AG04449 (cell line): ENCODE results near the gene DIRAS1.
"Not testable (repeated sequence)": the region's sequence is repeated elsewhere in the genome, so short reads cannot be mapped to it uniquely, and the experiment has no call there.

Experiments used
- CTCF ChIA-PET: fragments of 350-600 bp; formaldehyde crosslinking; extraction: SDS; loops from one replicate; lab custom pipeline; 2021; ENCODE audit warnings: antibody characterized with exemption; lab: Yijun Ruan, JAX
- POLR2A ChIA-PET: fragments of 400-600, 350-600 bp; formaldehyde crosslinking; extraction: SDS; loops from one replicate; lab custom pipeline; 2020; ENCODE audit warnings: antibody characterized with exemption, inconsistent platforms; lab: Yijun Ruan, JAX
- DNase-seq: peaks from one replicate; pipeline ENCODE4 v3.0.0-alpha.2; 2010; ENCODE audit warnings: low read depth, low spot score
- H3K4me3 ChIP-seq: 2 replicates; pipeline ENCODE4 v1.5.1; 2011; ENCODE audit warnings: low read depth, mild to moderate bottlenecking, control low read depth, low read length
- TF ChIP-seq, protein P1 (sequence below): IDR thresholded peaks from one replicate; pipeline ENCODE4 v1.5.1; 2011; ENCODE audit warnings: mild to moderate bottlenecking, moderate library complexity, low read length, control low read depth, inconsistent platforms; ENCODE audit not compliant: insufficient read depth; ENCODE audit errors: missing control alignments

DIRAS1 gene

DNA sequence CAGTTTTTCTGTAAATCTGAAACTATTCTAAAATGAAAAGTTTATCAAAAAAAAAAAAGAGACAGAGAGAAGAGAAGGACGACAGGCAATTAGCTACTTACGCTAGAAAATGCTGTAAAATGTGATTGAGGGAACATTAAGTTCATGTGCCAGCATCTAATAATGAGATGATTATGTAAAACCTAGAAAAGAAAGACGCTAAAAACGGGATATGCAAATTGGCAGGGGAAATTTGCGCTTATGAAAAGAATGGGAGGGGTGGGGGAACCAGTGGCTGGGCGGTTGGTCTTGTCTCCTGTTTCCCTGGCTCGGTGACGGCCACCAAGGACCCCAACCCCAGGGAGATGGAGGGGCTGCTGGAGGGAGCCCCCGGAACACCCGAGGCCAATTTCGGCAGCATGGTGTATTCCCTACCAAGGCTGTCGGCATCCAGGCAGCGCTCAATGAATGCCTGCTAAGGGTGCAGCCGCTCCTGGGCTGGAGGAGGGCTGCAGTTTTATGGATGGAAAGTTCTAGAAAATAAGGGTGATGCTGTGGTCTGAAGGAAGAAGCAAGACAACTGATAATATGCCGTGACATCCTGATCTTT is 52.9 kb downstream of the DIRAS1 start:
- no peak overlapping the region for H3K4me3 ChIP-seq
- TF ChIP-seq, protein P1, sequence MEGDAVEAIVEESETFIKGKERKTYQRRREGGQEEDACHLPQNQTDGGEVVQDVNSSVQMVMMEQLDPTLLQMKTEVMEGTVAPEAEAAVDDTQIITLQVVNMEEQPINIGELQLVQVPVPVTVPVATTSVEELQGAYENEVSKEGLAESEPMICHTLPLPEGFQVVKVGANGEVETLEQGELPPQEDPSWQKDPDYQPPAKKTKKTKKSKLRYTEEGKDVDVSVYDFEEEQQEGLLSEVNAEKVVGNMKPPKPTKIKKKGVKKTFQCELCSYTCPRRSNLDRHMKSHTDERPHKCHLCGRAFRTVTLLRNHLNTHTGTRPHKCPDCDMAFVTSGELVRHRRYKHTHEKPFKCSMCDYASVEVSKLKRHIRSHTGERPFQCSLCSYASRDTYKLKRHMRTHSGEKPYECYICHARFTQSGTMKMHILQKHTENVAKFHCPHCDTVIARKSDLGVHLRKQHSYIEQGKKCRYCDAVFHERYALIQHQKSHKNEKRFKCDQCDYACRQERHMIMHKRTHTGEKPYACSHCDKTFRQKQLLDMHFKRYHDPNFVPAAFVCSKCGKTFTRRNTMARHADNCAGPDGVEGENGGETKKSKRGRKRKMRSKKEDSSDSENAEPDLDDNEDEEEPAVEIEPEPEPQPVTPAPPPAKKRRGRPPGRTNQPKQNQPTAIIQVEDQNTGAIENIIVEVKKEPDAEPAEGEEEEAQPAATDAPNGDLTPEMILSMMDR, result no peak
- ChIA-PET POLR2A (no interaction called here), CTCF (interaction anchor here (1.3 kb wide), 1 partner anchor 20 kb away, joined by 4 read pairs; no protein-coding TSS in a partner anchor)
- no peak for DNase-seq

DNA sequence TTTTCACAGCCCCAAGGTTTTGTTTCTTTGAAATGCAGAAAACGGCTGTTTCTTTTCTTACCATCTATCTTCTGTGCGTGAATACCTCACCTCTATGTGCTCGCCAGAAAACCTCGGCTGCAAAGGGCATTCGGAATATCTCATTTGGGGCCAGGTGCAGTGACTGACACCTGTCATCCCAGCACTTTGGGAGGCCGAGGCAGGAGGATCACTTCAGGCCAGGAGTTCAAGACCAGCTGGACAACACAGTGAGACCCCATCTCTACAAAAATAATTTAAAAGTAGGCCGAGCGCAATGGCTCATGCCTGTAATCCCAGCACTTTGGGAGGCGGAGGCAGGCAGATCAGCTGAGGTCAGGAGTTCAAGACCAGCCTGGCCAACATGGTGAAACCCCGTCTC is 53.8 kb downstream of the DIRAS1 start:
- CTCF ChIA-PET, result interaction anchor here (1.3 kb wide), 1 partner anchor 19 kb away, joined by 4 read pairs; no protein-coding TSS in a partner anchor
- H3K4me3 ChIP-seq, POLR2A ChIA-PET, DNase-seq: not testable (repeated sequence)

DNA sequence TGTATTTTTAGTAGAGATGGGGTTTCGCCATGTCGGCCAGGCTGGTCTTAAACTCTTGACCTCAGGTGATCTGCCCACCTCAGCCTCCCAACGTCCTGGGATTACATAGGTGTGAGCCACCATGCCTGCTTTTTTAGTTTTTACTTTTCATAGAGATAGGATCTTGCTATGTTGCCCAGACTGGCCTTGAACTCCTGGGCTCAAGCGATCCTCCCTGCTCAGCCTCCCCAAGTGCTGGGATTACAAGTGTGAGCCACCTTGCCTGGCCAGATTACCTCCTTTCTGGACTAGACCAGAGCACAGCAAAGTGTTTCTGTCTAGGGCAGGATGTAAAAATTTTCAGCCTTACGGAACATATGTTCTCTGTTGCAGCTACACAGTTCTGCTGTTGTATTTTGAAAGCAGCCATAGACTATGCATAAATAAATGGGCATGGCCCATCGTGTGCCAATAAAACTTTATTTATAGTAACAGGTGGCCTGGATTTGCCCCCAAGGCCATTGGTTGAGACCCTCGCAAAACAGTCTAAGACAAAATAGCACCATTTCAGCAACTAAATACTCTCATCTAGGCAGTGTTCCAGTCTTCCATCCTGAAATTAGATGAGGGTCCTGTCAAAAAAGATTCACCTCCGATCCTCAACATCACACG is 54.7 kb downstream of the DIRAS1 start:
- CTCF ChIA-PET, result interaction anchor here (1.2 kb wide), 1 partner anchor 18 kb away, joined by 3 read pairs; no protein-coding TSS in a partner anchor

DNA sequence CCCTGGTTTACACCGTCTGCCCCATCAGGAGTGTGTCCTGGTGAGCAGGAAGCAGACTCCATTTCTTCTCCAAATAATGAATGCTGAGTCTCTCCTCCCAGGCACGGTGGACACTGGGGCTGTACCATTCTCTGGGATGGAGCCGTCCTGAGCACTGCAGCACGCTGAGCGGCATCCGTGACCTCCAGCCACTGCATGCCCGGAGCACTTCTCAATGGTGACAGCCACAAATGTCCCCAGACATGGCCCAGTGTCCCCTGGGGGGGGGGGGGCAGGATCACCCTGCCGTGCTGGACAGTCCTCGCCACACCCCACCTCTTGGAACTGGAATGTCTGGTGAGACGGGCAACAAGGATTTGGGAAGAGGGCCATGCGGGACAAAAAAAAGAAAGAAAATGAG is 56.1 kb downstream of the DIRAS1 start:
- ChIA-PET POLR2A (no interaction called here), CTCF (no interaction called here)
- TF ChIP-seq, protein P1, result no peak
- H3K4me3 ChIP-seq, result no peak overlapping the region
- no peak for DNase-seq

More for the DNA sequence above, 54.7 kb downstream of the DIRAS1 start:
- no peak overlapping the region for H3K4me3 ChIP-seq
- POLR2A ChIA-PET, result no interaction called here
- TF ChIP-seq, protein P1, result no peak
- no peak for DNase-seq
